ENCODE results near the gene ASS1.
"Not testable (repeated sequence)": the region's sequence is repeated elsewhere in the genome, so short reads cannot be mapped to it uniquely, and the experiment has no call there.

The ASS1 gene

DNA sequence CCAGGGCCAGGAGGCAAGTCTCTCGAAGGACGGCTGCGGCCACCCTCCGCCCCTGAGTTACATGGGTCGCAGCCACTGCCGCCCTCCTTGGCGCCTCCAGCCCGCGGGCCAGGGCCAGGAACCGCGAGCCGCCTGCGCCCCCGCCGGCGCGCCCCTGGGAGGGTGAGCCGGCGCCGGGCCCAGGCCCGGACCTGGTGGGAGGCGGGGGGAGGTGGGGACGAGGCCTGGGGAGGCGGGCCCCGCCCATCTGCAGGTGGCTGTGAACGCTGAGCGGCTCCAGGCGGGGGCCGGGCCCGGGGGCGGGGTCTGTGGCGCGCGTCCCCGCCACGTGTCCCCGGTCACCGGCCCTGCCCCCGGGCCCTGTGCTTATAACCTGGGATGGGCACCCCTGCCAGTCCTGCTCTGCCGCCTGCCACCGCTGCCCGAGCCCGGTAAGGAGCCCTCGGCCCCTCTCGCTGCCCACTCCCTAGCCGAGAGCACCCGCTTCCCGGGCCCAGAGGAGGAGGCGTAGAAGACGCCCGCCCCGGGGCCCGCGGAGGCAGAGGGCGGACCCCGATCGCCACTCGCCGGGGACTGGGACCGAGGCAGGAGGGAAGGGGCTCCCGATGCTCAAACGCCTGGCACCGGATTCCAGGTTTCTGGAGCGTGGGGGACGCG, at the start of gene ASS1:
Gene ASS1, plus strand, starts transcription at position 397 of the 657 bp plus-strand sequence. CDS start 7,268 bp downstream, outside the sequence.
- DNase-seq (ENCODE audit: low spot score) = peak; percentile 51

DNA sequence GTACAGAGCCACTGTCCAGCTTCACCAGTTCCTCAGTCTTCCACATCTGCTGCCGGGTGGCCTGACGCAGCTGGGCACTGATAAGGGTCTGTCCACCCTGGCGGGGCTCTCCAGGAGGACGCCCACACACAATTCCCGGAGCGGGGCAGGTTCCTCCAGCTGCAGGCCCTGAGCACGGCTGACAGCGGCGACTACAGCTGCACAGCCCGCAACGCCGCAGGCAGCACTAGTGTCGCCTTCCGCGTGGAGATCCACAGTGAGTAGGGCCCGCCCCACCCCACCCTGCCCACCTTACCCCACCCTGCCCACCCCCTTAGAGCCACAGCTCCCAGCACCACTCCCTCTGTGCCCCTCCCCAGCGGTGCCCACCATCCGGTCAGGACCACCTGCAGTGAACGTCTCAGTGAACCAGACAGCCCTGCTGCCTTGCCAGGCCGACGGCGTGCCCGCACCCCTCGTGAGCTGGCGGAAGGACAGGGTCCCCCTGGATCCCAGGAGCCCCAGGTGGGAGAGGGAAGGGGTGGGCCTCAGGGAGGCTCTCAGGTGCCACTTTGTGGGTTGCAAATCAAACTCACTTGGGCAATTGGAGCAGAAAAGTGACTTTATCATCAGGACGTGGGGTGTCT, 48.8 kb upstream of the ASS1 start:
- no peak for DNase-seq (ENCODE audit: low spot score)

DNA sequence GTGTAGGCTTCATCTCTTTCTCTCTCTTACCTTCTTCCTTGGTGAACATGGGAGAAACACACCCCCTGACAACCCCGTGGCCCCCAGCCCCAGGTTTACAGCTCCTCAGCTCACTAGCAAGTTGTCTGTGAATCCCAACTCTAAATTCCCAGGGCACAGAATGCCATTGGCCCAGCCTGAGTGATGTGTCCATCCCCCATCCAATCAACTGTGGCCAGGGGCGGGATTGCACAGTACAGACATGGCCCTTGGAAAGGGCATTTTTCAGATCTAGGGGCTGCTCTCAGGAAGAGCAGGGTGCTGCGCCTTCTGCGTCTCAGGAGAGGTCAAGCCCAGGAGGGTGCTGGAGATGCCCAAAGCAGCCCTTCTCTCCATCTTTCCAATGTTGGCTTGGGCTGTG, 48.2 kb upstream of the ASS1 start:
- peak; percentile 40 for DNase-seq (ENCODE audit: low spot score)

DNA sequence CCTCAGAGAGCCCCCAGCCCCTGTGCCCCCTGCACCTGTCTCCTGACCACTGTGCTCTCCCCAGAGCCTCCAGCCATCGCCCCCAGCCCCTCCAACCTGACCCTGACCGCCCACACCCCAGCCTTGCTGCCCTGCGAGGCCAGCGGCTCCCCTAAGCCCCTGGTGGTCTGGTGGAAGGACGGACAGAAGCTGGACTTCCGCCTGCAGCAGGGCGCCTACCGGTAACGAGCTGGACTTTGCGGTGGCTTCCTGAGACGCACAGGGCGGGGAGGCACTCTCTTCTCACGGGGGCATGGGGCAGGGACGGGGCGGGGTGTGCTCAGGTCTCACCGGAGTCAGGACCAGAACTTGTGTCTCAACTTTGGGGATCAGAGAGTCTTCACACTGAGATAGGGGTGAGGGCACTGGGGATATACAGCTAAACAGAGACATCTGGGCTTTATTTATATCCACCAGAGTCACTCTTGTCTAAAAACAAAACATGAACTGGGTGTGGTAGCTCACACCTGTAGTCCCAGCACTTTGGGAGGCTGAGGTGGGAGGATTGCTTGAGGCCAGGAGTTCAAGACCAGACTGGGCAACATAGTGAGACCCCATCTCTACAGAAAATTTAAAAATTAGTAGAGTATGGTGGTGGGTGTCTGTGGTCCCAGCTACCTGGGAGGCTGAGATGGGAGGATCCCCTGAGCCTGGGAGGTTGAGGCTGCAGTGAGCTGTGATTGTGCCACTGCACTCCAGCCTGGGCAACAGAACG, 46.1 kb upstream of the ASS1 start:
- DNase-seq (ENCODE audit: low spot score) = no peak

DNA sequence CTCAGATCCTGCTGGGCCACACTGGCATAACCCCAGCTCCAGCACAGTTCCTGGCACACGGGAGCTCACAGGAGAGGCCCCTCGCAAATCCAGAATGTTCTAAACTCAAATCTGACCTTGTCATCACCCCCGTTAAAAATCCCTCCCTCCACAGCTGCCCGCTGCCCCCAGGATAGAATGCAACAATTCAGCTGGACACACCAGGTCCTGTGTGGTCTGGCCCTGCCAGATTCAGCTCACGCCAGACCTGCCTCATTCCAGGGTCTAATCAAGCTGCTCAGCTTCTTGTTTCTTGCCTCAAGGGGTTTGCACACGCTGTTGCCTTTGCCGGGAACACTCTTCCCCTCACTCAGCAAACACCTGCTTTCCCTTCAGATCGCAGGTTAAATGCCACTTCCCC, 45.0 kb upstream of the ASS1 start:
- DNase-seq (ENCODE audit: low spot score) = no peak

DNA sequence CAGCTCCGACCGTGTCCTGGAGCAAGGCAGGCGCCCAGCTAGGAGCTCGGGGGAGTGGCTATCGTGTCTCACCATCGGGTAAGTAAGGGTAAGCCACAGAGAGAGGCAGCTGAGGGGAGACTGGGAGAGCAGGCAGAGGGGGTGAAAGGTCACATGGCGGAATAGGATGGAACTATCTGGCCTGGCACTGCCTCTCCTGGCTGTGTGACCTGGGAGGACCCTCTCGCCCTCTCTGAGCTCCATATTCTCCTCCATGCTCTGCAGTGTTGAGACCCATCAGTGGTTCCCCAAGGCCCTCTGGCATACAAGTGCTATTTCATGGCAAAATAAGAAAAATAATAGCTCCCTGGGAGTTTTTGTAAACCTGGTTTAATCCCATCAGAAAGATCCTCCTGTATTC, 43.9 kb upstream of the ASS1 start:
- DNase-seq (ENCODE audit: low spot score) = no peak

DNA sequence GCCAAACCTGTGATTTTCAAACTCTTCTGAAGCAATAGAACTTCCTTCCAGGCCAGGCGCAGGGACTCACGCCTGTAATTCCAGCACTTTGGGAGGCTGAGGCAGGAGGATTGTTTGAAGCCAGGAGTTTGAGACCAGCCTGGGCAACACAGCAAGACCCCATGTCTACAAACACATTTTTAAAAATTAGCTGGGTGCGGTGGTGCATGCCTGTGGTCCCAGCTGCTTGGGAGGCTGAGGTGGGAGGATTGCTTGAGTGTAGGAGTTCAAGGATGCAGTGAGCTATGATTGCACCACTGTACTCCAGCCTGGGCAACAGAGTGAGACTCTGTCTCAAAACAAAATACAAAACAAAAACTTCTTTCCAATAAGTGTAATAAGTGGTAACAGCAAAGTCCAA, 43.0 kb upstream of the ASS1 start:
- not testable (repeated sequence) for DNase-seq (ENCODE audit: low spot score)

DNA sequence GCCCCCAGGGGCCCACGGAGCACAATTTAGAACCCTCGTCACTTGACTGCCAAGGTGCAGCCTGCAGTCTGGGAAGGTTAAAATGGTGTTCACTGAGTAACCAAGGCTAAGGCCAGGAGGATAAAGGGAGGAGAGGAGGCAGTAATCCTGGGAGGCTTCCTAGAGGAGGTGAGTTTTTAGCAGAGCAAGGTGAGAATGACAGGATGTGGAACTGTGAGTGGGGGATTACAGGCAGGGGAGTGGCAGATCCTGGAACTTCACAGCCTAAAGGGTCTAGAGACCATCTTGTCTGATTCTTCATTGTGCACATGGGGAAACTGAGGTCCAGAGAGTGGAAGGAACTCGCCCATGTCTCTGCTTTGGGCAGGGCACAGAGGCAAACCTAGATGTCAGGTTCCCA, 42.5 kb upstream of the ASS1 start:
- DNase-seq (ENCODE audit: low spot score) = no peak

DNA sequence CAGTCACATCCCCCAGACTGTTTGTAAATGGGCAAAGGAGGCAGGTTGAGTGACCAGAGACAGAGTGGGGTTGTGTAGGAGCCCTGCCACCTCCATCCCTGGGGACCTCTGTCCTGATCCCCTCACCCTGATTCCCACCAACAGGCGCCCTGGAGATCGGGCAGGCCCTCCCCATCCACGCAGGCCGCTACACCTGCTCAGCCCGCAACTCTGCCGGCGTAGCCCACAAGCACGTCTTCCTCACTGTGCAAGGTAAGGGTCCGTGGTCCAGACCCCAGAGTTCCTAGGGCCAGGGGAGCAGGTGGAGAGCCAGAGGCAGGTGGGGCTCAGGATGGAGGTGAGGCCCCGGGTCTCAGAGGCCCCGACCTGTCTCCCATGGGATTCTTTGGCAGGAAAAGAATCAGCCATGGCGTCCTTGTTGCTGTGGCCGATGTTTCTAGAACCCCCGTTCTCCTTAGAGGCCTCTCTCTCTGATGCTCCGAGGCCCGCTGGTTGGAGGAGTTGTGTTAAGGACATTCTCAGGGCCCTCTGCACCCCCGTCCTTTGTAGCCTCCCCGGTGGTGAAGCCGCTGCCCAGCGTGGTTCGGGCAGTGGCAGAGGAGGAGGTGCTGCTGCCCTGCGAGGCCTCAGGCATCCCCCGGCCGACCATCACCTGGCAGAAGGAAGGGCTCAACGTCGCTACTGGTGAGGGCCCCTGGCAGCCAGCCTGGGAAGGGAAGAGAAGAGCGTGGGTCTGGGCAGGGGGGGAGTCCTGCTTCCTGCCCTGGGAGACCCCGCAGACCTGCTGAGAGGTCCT, 41.9 kb upstream of the ASS1 start:
- no peak for DNase-seq (ENCODE audit: low spot score)

DNA sequence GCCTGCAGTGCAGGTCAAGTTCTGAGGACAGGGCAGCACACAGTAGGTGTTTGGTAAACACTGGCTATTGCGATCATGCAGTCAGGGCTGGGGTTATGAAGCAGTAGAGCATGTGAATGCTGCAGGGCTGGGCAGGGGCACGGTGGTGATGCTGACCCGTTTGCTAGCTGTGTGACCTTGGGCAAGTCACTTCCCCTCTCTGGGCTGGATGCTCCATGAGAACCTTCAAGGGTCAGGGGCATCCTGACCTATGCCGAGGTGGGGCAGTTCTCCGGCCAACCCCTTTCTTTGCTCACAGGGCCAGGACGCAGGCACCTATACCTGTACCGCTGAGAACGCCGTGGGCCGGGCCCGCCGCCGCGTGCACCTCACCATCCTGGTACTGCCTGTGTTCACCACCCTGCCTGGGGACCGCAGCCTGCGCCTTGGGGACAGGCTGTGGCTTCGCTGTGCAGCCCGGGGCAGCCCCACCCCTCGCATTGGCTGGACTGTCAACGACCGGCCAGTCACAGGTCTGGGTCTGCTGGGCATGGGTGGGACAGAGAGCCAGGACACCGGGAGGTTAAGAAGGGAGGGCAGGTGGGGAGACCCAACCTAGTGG, 39.0 kb upstream of the ASS1 start:
- DNase-seq (ENCODE audit: low spot score) = no peak

DNA sequence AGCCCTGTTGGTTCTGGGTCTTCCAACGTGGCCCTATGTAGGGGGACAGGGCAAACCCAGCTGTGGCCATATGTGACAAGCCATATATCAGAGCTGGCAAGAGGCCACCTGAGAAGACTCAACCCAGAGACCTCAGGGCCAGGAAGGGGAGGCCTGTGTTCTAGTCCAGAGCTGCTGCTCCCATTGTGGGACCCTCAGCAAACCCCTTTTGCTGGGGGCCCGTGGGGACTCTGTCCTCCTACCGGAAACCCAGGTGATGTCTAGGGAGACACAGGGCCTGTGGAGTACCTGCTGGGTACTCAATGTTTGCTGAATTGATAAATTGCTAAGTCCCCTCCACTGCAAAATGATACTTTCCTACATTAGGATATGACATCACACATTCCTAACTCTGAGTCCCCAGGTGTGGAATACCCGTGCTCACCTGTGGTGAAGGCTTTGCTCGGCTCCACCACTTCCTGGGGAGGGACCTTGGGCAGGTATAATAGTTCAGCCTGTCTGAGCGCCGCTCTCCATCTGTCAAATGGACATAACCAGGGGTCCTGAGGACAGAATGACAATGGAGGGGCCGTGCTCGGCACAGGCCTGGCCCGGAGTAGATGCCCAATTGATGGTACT, 38.4 kb upstream of the ASS1 start:
- no peak for DNase-seq (ENCODE audit: low spot score)

DNA sequence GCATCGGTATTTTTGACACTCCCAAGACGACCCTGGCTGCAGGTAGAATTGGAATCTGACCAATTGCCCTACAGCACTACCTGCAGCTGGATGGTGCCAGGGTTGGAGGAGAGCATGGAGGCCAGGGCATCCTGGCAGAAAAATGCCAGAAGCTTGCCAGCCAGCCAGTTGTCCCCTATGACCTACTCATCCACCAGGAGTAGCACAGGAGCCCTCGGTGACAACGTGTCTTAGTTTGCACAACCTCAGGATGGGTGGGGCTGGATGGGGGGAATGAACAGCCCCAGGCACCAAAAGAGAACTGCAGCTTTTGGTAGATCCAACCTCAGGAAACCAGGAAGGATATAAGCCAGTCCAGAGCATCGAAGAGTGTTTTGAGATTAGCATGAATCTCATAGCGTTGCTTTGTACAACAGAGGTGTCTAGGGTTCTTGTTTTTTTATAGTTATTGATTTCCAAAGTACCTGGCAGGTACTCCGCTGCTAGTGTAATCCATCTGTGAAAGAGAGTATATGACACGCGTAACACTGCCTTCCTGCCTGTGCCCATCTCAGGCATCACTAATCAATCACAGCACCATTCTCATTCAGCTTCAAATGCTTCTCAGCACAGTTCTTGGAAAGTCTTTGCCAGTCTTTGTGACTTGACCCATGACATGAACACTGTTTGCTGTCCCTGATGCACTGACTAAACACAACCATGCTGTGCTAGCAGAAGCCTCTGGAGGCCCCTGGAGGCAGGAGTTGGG, 36.7 kb upstream of the ASS1 start:
- DNase-seq (ENCODE audit: low spot score) = no peak

DNA sequence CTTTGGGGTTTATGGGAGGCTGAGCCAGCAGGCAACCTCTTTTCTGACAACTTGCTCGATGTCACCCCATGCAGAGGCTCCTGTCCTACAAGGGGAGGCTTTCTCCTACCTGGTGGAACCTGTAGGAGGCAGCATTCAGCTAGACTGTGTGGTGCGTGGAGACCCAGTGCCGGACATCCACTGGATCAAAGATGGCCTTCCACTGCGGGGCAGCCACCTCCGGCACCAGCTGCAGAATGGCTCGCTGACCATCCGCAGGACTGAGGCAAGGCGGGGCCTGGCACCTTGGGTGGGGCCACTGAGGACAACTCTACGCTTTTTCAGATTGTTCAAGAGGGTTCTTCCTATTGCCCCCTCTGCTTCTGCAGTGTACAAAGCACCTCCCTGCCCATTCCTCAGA, 36.1 kb upstream of the ASS1 start:
- DNase-seq (ENCODE audit: low spot score) = no peak

DNA sequence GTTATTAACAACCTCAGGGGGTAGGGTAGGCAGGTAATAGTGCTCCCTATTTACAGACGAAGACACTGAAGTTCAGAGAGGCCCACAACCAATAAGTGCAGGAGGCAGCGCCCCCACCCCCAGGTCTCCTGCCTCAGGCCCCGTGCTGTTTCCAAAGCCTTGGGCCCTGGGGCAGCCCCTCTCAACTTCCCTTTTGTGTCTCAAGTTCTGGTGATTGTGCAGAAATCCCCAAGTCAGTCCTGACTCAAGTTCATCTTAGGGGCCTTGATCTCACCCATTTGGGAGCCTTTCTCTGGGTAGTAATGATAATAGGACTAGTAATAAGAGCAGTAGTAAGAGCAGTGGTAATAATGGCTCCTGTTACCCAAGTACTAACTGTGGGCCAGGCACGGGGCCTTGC, 35.5 kb upstream of the ASS1 start:
- DNase-seq (ENCODE audit: low spot score) = no peak

DNA sequence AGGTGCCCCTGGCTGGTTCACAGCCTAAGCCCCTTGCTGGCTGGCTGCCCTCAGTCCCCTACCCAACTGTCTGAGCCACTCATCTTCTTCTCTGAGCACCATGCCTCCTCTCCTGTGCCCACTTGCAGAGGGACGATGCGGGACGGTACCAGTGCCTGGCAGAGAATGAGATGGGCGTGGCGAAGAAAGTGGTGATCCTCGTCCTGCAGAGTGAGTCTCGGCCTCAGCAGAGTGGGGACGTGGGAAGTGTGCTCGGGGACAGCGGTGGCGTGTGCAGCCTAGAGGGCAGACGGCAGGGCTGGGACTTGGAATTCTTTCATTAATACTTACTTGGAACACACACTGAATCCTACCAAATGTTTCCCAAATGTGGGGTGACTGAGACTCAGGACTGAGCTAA, 34.3 kb upstream of the ASS1 start:
- DNase-seq (ENCODE audit: low spot score) = no peak

DNA sequence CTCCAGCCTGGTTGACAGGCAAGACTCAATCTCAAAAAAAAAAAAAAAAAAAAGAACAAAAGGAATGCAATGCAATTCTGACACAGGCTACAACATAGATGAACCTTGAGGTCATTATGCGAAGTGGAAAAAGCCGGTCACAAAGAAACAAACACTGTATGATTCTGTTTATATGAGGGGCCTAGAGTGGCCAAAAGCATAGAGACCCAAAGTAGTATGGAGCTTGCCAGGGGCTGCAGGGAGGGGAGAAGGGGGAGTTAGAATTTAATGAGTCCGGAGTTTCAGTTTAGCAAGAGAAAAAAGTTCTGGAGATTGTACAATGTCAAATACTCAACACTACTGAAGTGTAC, 33.2 kb upstream of the ASS1 start:
- no peak for DNase-seq (ENCODE audit: low spot score)

DNA sequence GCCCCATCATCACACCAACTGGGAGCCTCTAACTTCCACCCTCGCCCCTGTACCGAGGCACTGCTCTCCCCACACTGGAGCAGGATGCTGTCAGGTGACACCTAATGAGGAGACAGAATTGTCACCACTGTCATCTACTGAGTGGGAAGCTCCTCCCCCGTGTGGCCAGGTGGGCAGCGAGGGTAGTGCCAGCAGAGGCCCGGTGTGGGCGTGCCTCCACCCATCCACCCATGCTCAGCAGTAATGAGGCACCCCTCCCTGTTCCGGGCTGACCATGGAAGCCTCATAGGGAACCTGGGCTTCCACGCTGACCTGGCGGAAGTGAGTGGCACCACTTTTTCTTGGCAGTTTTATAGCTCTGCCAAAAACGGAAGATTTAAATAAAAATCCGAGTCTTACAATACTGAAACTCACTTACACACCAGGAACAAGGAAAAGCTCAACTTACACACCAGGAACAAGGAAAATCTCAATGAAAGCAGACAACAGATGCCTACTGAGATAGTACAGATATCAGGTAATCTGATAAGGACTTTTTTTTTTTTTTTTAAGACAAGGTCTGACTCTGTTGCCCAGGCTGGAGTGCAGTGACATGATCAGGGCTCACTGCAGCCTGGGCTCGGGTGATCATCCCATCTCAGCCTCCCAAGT, 30.6 kb upstream of the ASS1 start:
- no peak for DNase-seq (ENCODE audit: low spot score)

DNA sequence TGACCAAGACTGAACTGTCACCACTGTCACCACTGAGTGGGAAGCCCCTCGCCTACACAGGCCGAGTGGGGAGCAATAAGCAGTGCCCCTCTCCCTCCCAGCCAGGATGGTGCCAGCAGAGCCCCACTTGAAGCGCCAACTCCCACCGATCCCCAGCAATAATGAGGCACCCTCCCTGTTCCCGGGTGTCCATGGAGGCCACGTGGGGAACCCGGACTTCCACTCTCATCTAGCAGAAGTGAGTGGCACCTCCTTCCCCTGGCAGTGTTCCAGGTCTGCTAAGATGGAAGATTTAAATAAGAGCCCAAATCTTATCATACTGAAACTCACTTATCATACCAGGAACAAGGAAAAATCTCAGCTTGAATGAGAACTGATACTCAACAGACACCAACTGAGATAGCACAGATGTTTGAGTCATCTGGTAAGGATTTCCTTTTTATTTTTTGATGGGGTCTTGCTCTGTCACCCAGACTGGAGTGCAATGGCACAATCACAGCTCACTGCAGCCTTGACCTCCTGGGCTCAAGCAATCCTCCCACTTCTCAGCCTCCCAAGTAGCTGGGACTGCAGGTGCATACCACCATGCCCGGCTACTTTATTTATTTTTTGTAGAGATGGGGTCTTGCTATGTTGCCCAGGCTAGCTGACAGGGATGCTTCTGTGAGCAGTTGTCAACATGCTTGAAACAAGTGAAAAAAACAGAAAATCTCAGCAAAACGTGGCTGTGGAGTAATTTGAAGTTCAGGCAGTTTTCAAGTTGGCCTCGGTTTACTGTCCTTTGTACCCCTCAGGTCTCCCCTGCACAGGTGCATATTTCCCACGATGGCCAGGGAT, 29.6 kb upstream of the ASS1 start:
- no peak for DNase-seq (ENCODE audit: low spot score)

DNA sequence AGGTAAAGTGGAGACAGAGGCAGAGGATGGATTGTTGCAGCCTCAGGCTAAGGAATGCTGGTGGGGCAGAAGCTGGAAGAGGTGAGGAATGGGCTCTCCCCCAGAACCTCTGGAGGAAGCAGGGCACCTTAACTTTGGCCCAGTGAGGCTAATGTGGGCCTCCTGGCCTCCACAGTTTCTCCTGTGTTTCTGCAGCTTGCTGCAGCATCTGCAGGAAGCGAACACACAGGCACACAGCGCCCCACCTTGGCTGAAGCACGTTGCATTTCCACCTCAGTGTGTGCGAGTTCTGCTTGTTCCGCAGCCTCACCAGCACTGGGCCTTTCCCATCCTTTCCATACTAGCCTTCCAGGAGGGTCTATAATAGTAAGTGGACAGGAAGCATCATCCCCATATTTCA, 27.2 kb upstream of the ASS1 start:
- peak; percentile 11 for DNase-seq (ENCODE audit: low spot score)

DNA sequence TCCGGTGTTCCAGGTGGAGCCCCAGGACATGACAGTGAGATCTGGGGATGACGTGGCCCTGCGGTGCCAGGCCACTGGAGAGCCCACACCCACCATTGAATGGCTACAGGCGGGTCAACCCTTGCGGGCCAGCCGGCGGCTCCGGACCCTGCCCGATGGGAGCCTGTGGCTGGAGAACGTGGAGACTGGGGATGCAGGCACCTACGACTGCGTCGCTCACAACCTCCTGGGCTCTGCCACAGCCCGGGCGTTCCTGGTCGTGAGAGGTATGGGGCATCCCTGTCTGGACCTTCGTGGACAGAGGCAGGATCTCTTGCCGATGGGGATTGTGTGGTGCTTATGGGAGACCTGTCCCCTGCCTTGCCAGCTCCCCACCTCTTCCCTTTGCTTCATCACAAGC, 26.0 kb upstream of the ASS1 start:
- no peak for DNase-seq (ENCODE audit: low spot score)

Data from NAMALWA (cell line).